Measurements from ENCODE around the gene PACSIN2. TPM values are rescaled to one million over a fixed set of nuclear protein-coding genes. Genes with fewer than 3 reads are reported as not detected.

The PACSIN2 gene
- total RNA-seq, 1 experiment from 2014 or later: 70.5 TPM

GRCh38 chr22:42872821-42873220 lies 142.1 kb downstream of the PACSIN2 start (continued):
- TF ChIP-seq ATF6 (CRISPR knock-in tag; IDR thresholded peaks at IDR 0.05): no peak

- peaks cover 4% of the 10 kb centered on the region; the same call in 1 of the 2 replicates for H3K4me1 Mint-ChIP-seq
- CTCF ChIA-PET: interaction anchor here (1.2 kb wide), 1 partner anchor 189 kb away, joined by 6 read pairs; no protein-coding TSS in a partner anchor
- ATAC-seq: no peak
- no peaks in the 10 kb centered on the region for H3K9me3 Mint-ChIP-seq
- no peaks in the 10 kb centered on the region for H3K27me3 Mint-ChIP-seq (ENCODE audit: low read depth)
- no peak for DNase-seq (ENCODE audit: low spot score)
- H3K36me3 Mint-ChIP-seq: peaks cover 18% of the 10 kb centered on the region
- H3K4me3 Mint-ChIP-seq: no peak overlapping the region
- no peak overlapping the region for H3K27ac Mint-ChIP-seq
- TF ChIP-seq ARID4B (CRISPR knock-in tag; IDR thresholded peaks at IDR 0.05; ENCODE audit: borderline replicate concordance) (no peak), STAT6 (CRISPR knock-in tag; conservative IDR thresholded peaks at IDR 0.05; ENCODE audit: low read depth) (no peak), FOXK1 (CRISPR knock-in tag; IDR thresholded peaks at IDR 0.05) (no peak), PRDM15 (CRISPR knock-in tag; IDR thresholded peaks at IDR 0.05) (no peak), EMX1 (CRISPR knock-in tag; IDR thresholded peaks at IDR 0.05) (no peak), JUN (CRISPR knock-in tag; IDR thresholded peaks at IDR 0.05) (no peak), NFATC4 (CRISPR knock-in tag; IDR thresholded peaks at IDR 0.05) (no peak), NR3C1 (CRISPR knock-in tag; conservative IDR thresholded peaks at IDR 0.05; ENCODE audit: low read depth) (no peak), MAX (CRISPR knock-in tag; IDR thresholded peaks at IDR 0.05) (no peak), JAZF1 (CRISPR knock-in tag; IDR thresholded peaks at IDR 0.05) (no peak), FOXP1 (CRISPR knock-in tag; IDR thresholded peaks at IDR 0.05; ENCODE audit: borderline replicate concordance) (no peak), E2F4 (CRISPR knock-in tag; IDR thresholded peaks at IDR 0.05; ENCODE audit: borderline replicate concordance, low read depth) (no peak), ZNF121 (CRISPR knock-in tag; IDR thresholded peaks at IDR 0.05) (no peak), GTF2I (CRISPR knock-in tag; conservative IDR thresholded peaks at IDR 0.05) (no peak)
- POLR2A ChIA-PET: no interaction called here
Measured at GRCh38 chr22:42871146-42872050, 143.6 kb downstream of the PACSIN2 start.
